HG02759 (cell line): ENCODE measurements around the gene ACTL7B.
"Not testable (repeated sequence)": the region's sequence is repeated elsewhere in the genome, so short reads cannot be mapped to it uniquely, and the experiment has no call there.

Experiments
- ATAC-seq: cut with Tn5 transposase; IDR thresholded peaks from one replicate; pipeline ENCODE4 v1.9.1; 2021; ENCODE audit warnings: mild to moderate bottlenecking, moderate library complexity; ENCODE audit not compliant: unreplicated experiment

ACTL7B gene

GRCh38 chr9:108869092-108869725, 13.4 kb upstream of the ACTL7B start:
- no peak for ATAC-seq

GRCh38 chr9:108867829-108868228, 12.0 kb upstream of the ACTL7B start:
- no peak for ATAC-seq

GRCh38 chr9:108867116-108867515, 11.3 kb upstream of the ACTL7B start:
- ATAC-seq = no peak

- no peak for ATAC-seq
These were observed 10.2 kb upstream of the ACTL7B start for GRCh38 chr9:108866001-108866420.

GRCh38 chr9:108865037-108865436, 9.3 kb upstream of the ACTL7B start:
- no peak for ATAC-seq

GRCh38 chr9:108864446-108864845, 8.7 kb upstream of the ACTL7B start:
- no peak for ATAC-seq

GRCh38 chr9:108863891-108864290, 8.1 kb upstream of the ACTL7B start:
- ATAC-seq = no peak

GRCh38 chr9:108861997-108862396, 6.2 kb upstream of the ACTL7B start, which contains the start of gene ACTL7A:
TSS of gene ACTL7A (plus strand) at chr9:108862266. CDS start at chr9:108862323, 57 bp downstream.
- ATAC-seq = no peak

GRCh38 chr9:108861464-108861863, 5.7 kb upstream of the ACTL7B start:
- no peak for ATAC-seq

GRCh38 chr9:108860764-108861163, 5.0 kb upstream of the ACTL7B start:
- no peak for ATAC-seq

GRCh38 chr9:108860354-108860753, 4.6 kb upstream of the ACTL7B start:
- ATAC-seq = no peak

- peak; percentile 66 for ATAC-seq
These were observed 3.8 kb upstream of the ACTL7B start for GRCh38 chr9:108859459-108860114.

- no peak for ATAC-seq
These were observed 1.8 kb upstream of the ACTL7B start for GRCh38 chr9:108857572-108857971.

- ATAC-seq = no peak
These were observed 278 bp downstream of the ACTL7B start for GRCh38 chr9:108855529-108855886.

GRCh38 chr9:108854641-108855528, 901 bp downstream of the ACTL7B start:
- no peak for ATAC-seq

GRCh38 chr9:108854094-108854493, 1.7 kb downstream of the ACTL7B start:
- no peak for ATAC-seq

GRCh38 chr9:108852079-108852478, 3.7 kb downstream of the ACTL7B start:
- no peak for ATAC-seq

GRCh38 chr9:108851138-108851537, 4.6 kb downstream of the ACTL7B start:
- ATAC-seq = no peak

- ATAC-seq = no peak
These were observed 5.4 kb downstream of the ACTL7B start for GRCh38 chr9:108850293-108850897.

GRCh38 chr9:108848296-108848695, 7.5 kb downstream of the ACTL7B start:
- not testable (repeated sequence) for ATAC-seq

- no peak for ATAC-seq
These were observed 9.8 kb downstream of the ACTL7B start for GRCh38 chr9:108845947-108846346.
